Small intestine (tissue), 7 donors: Measurements from ENCODE around the gene NT5DC3. TPM values are rescaled to one million over a fixed set of nuclear protein-coding genes. Genes with fewer than 3 reads are reported as not detected.

ENCODE experiments used
- DNase-seq, 2 donors: peaks; one replicate each; pipeline versions ENCODE4 v3.0.0 to v3.0.0-alpha.2; 2013
- FAIRE-seq: peaks from 2 replicates; lab custom pipeline; 2012; peaks lifted over from hg19 to GRCh38; lab: Jason Lieb, UNC
- H3K27ac ChIP-seq, 3 donors: one replicate each; pipeline ENCODE4 v1.5.1; 2013; ENCODE audit warnings: low read length in 2 of 3, mild to moderate bottlenecking in 2 of 3, control low read depth in 1 of 3, inconsistent platforms in 1 of 3, low read depth in 1 of 3, moderate library complexity in 1 of 3
- H3K27me3 ChIP-seq, 3 donors: one replicate each; pipeline ENCODE4 v1.6.1; 2013; ENCODE audit warnings: low read length in 3 of 3, inconsistent platforms in 1 of 3; ENCODE audit not compliant: control insufficient read depth in 3 of 3, insufficient read depth in 3 of 3
- H3K36me3 ChIP-seq, 3 donors: one replicate each; pipeline ENCODE4 v1.6.1; 2013; ENCODE audit warnings: low read length in 3 of 3, inconsistent platforms in 1 of 3, low read depth in 1 of 3, mild to moderate bottlenecking in 1 of 3, moderate library complexity in 1 of 3; ENCODE audit not compliant: control insufficient read depth in 3 of 3, insufficient read depth in 2 of 3
- H3K4me1 ChIP-seq, 3 donors: one replicate each; pipeline ENCODE4 v1.6.1; 2013; ENCODE audit warnings: low read length in 2 of 3, inconsistent platforms in 1 of 3, low read depth in 1 of 3, mild to moderate bottlenecking in 1 of 3, moderate library complexity in 1 of 3; ENCODE audit not compliant: control insufficient read depth in 3 of 3, insufficient read depth in 2 of 3
- H3K4me3 ChIP-seq, 3 donors: one replicate each; pipeline ENCODE4 v1.5.1; 2013; ENCODE audit warnings: low read length in 3 of 3, control low read depth in 1 of 3, inconsistent platforms in 1 of 3, low read depth in 1 of 3, mild to moderate bottlenecking in 1 of 3, moderate library complexity in 1 of 3
- H3K9me3 ChIP-seq, 2 donors: one replicate each; pipeline ENCODE4 v1.6.1; 2013; ENCODE audit warnings: low read depth in 1 of 2, low read length in 1 of 2; ENCODE audit not compliant: control insufficient read depth in 2 of 2, insufficient read depth in 1 of 2
- WGBS, 3 donors: extraction: QIAGEN DNeasy Blood & Tissue Kit; methylation state at CpG; one replicate each; pipeline ENCODE4 v1.1.7; 2013; 5-methylcytosine and 5-hydroxymethylcytosine counted together
- polyA plus RNA-seq, 4 donors: library from polyadenylated mRNA; stranded (reverse) in 3 of 4; unstranded in 1 of 4; fragments of 200-250 nt in 3 of 4; fragments of 120-200 nt in 1 of 4; gene quantifications; one replicate each; pipeline versions ENCODE4 v1.2.1 to v1.2.3, GENCODE V29; 2013
- donor health status: healthy with polysubstance abuse.
- donor health status: control.
- donor health status: control.
- donor health status: Bipolar disorder and iron deficiency.
- donor health status: healthy.

The NT5DC3 gene
- polyA plus RNA-seq, 4 donors, result 0.22 to 8.7 (median 0.78) TPM

- Histone ChIP-seq H3K27me3 (no peaks in the 10 kb centered on the region), H3K27ac (no peak overlapping the region), H3K9me3 (no peaks in the 10 kb centered on the region), H3K4me3 (no peak overlapping the region), H3K36me3 (peaks cover 0 to 3% (median 0%) of the 10 kb centered on the region in 3 donors), H3K4me1 (no peaks in the 10 kb centered on the region)
- DNase-seq, result no peak
- WGBS, 3 donors, result 73 to 88% (median 85%) methylated on average over 10 of the region's 10 CpGs
- FAIRE-seq, result no peak
Measured at GRCh38 chr12:103758310-103759089, 82.5 kb downstream of the NT5DC3 start.

GRCh38 chr12:103757248-103757647 is 83.8 kb downstream of the NT5DC3 start:
- Histone ChIP-seq H3K36me3 (no peaks in the 10 kb centered on the region), H3K4me3 (no peak overlapping the region), H3K9me3 (no peaks in the 10 kb centered on the region), H3K27me3 (no peaks in the 10 kb centered on the region), H3K4me1 (no peaks in the 10 kb centered on the region), H3K27ac (no peak overlapping the region)
- DNase-seq, result no peak
- WGBS, 3 donors, result 87 to 91% (median 88%) methylated on average over 1 of the region's 1 CpG
- FAIRE-seq, result no peak

GRCh38 chr12:103756443-103756842 is 84.6 kb downstream of the NT5DC3 start:
- no peaks in the 10 kb centered on the region for H3K4me1 ChIP-seq
- H3K9me3 ChIP-seq, result no peaks in the 10 kb centered on the region
- no peak for DNase-seq
- FAIRE-seq, result no peak
- no peak overlapping the region for H3K4me3 ChIP-seq
- H3K27me3 ChIP-seq, result no peaks in the 10 kb centered on the region
- H3K27ac ChIP-seq, result no peak overlapping the region
- H3K36me3 ChIP-seq, result no peaks in the 10 kb centered on the region
- WGBS, 3 donors, result 90 to 94% (median 92%) methylated on average over 5 of the region's 5 CpGs

- no peaks in the 10 kb centered on the region for H3K9me3 ChIP-seq
- no peaks in the 10 kb centered on the region for H3K4me1 ChIP-seq
- no peaks in the 10 kb centered on the region for H3K36me3 ChIP-seq
- FAIRE-seq, result no peak
- DNase-seq, result no peak
- H3K4me3 ChIP-seq, result no peak overlapping the region
- no peak overlapping the region for H3K27ac ChIP-seq
- no peaks in the 10 kb centered on the region for H3K27me3 ChIP-seq
- 63 to 81% (median 64%) methylated on average over 3 of the region's 3 CpGs for WGBS, 3 donors
Measured at GRCh38 chr12:103755425-103755824, 85.6 kb downstream of the NT5DC3 start.

GRCh38 chr12:103751600-103751999 is 89.4 kb downstream of the NT5DC3 start:
- H3K4me1 ChIP-seq, result no peaks in the 10 kb centered on the region
- H3K27me3 ChIP-seq, result no peaks in the 10 kb centered on the region
- WGBS, 3 donors, result 55 to 69% (median 65%) methylated on average over 2 of the region's 2 CpGs
- H3K4me3 ChIP-seq, result no peak overlapping the region
- no peak overlapping the region for H3K27ac ChIP-seq
- H3K36me3 ChIP-seq, result no peaks in the 10 kb centered on the region
- no peak for DNase-seq
- FAIRE-seq, result no peak
- no peaks in the 10 kb centered on the region for H3K9me3 ChIP-seq

- 75 to 94% (median 79%) methylated on average over 1 of the region's 1 CpG for WGBS, 3 donors
- Histone ChIP-seq H3K9me3 (no peaks in the 10 kb centered on the region), H3K27ac (no peak overlapping the region), H3K4me1 (no peaks in the 10 kb centered on the region), H3K36me3 (no peaks in the 10 kb centered on the region), H3K4me3 (no peak overlapping the region), H3K27me3 (no peaks in the 10 kb centered on the region)
- DNase-seq (no peak), FAIRE-seq (no peak)
Measured at GRCh38 chr12:103751171-103751570, 89.9 kb downstream of the NT5DC3 start.

GRCh38 chr12:103748875-103749274 is 92.2 kb downstream of the NT5DC3 start:
- H3K27ac ChIP-seq, result no peak overlapping the region
- no peak for DNase-seq
- 91 to 94% (median 91%) methylated on average over 12 of the region's 12 CpGs for WGBS, 3 donors
- H3K36me3 ChIP-seq, result no peaks in the 10 kb centered on the region
- no peaks in the 10 kb centered on the region for H3K9me3 ChIP-seq
- no peaks in the 10 kb centered on the region for H3K27me3 ChIP-seq
- no peak overlapping the region for H3K4me3 ChIP-seq
- FAIRE-seq, result no peak
- H3K4me1 ChIP-seq, result no peaks in the 10 kb centered on the region

GRCh38 chr12:103748002-103748401 is 93.0 kb downstream of the NT5DC3 start:
- Histone ChIP-seq H3K36me3 (no peaks in the 10 kb centered on the region), H3K4me1 (no peaks in the 10 kb centered on the region), H3K9me3 (no peaks in the 10 kb centered on the region), H3K27ac (no peak overlapping the region), H3K4me3 (no peak overlapping the region), H3K27me3 (no peaks in the 10 kb centered on the region)
- no peak for DNase-seq
- no peak for FAIRE-seq
- 89 to 96% (median 92%) methylated on average over 2 of the region's 2 CpGs for WGBS, 3 donors

GRCh38 chr12:103745962-103746361 is 95.1 kb downstream of the NT5DC3 start:
- Histone ChIP-seq H3K27ac (no peak overlapping the region), H3K4me1 (peaks cover 0 to 6% (median 0%) of the 10 kb centered on the region in 3 donors), H3K36me3 (no peaks in the 10 kb centered on the region), H3K9me3 (no peaks in the 10 kb centered on the region), H3K4me3 (no peak overlapping the region), H3K27me3 (no peaks in the 10 kb centered on the region)
- DNase-seq, result peak; percentile 5 to 20
- FAIRE-seq, result no peak
- WGBS, 3 donors, result 73 to 91% (median 76%) methylated on average over 2 of the region's 2 CpGs
